ENCODE measurements around the gene TM4SF5. TPM values are rescaled to one million over a fixed set of nuclear protein-coding genes. Genes with fewer than 3 reads are reported as not detected.

Gene TM4SF5
- total RNA-seq, 1 donor from 2014 or later: not detected

- FAIRE-seq (no peak), DNase-seq (ENCODE audit: low read depth) (no peak)
- Histone ChIP-seq H3K36me3 (ENCODE audit: control insufficient read depth, insufficient read depth, low read length) (no peaks in the 10 kb centered on the region), H3K27me3 (ENCODE audit: control insufficient read depth, insufficient read depth, low read length) (peaks cover 4% of the 10 kb centered on the region), H3K4me3 (ENCODE audit: low read depth, low read length) (no peak overlapping the region)
- TF ChIP-seq CTCF (IDR thresholded peaks at IDR 0.05; ENCODE audit: insufficient read depth, low read length, severe bottlenecking): no peak
These were observed 19.8 kb upstream of the TM4SF5 start for GRCh38 chr17:4751932-4752331.

GRCh38 chr17:4753392-4753791, 18.3 kb upstream of the TM4SF5 start:
- Histone ChIP-seq H3K27me3 (ENCODE audit: control insufficient read depth, insufficient read depth, low read length) (peaks cover 4% of the 10 kb centered on the region), H3K36me3 (ENCODE audit: control insufficient read depth, insufficient read depth, low read length) (no peaks in the 10 kb centered on the region), H3K4me3 (ENCODE audit: low read depth, low read length) (no peak overlapping the region)
- FAIRE-seq (no peak), DNase-seq (ENCODE audit: low read depth) (no peak)
- TF ChIP-seq CTCF (IDR thresholded peaks at IDR 0.05; ENCODE audit: insufficient read depth, low read length, severe bottlenecking): no peak

- no peak for TF ChIP-seq CTCF (IDR thresholded peaks at IDR 0.05; ENCODE audit: insufficient read depth, low read length, severe bottlenecking)
- peaks cover 2% of the 10 kb centered on the region for H3K27me3 ChIP-seq (ENCODE audit: control insufficient read depth, insufficient read depth, low read length)
- no peak for FAIRE-seq
- H3K36me3 ChIP-seq (ENCODE audit: control insufficient read depth, insufficient read depth, low read length): no peaks in the 10 kb centered on the region
- DNase-seq (ENCODE audit: low read depth): no peak
- H3K4me3 ChIP-seq (ENCODE audit: low read depth, low read length): no peak overlapping the region
These were observed 11.9 kb upstream of the TM4SF5 start for GRCh38 chr17:4759776-4760236.

GRCh38 chr17:4764595-4764994, 7.1 kb upstream of the TM4SF5 start:
- no peak for TF ChIP-seq CTCF (IDR thresholded peaks at IDR 0.05; ENCODE audit: insufficient read depth, low read length, severe bottlenecking)
- FAIRE-seq: no peak

GRCh38 chr17:4766201-4766600, 5.5 kb upstream of the TM4SF5 start:
- no peak overlapping the region for H3K4me3 ChIP-seq (ENCODE audit: low read depth, low read length)
- H3K27me3 ChIP-seq (ENCODE audit: control insufficient read depth, insufficient read depth, low read length): no peaks in the 10 kb centered on the region
- H3K36me3 ChIP-seq (ENCODE audit: control insufficient read depth, insufficient read depth, low read length): no peaks in the 10 kb centered on the region
- TF ChIP-seq CTCF (IDR thresholded peaks at IDR 0.05; ENCODE audit: insufficient read depth, low read length, severe bottlenecking): no peak
- no peak for DNase-seq (ENCODE audit: low read depth)
- FAIRE-seq: no peak

More at GRCh38 chr17:4764595-4764994, 7.1 kb upstream of the TM4SF5 start:
- Histone ChIP-seq H3K4me3 (ENCODE audit: low read depth, low read length) (no peak overlapping the region), H3K36me3 (ENCODE audit: control insufficient read depth, insufficient read depth, low read length) (no peaks in the 10 kb centered on the region), H3K27me3 (ENCODE audit: control insufficient read depth, insufficient read depth, low read length) (no peaks in the 10 kb centered on the region)
- DNase-seq (ENCODE audit: low read depth): no peak

GRCh38 chr17:4766723-4767122, 5.0 kb upstream of the TM4SF5 start:
- Histone ChIP-seq H3K4me3 (ENCODE audit: low read depth, low read length) (no peak overlapping the region), H3K36me3 (ENCODE audit: control insufficient read depth, insufficient read depth, low read length) (no peaks in the 10 kb centered on the region), H3K27me3 (ENCODE audit: control insufficient read depth, insufficient read depth, low read length) (no peaks in the 10 kb centered on the region)
- TF ChIP-seq CTCF (IDR thresholded peaks at IDR 0.05; ENCODE audit: insufficient read depth, low read length, severe bottlenecking): no peak
- FAIRE-seq: no peak
- DNase-seq (ENCODE audit: low read depth): no peak
